HG02973 (cell line): ENCODE results near the gene PTPN21.

ENCODE experiments used
- ATAC-seq: cut with Tn5 transposase; IDR thresholded peaks from one replicate; pipeline ENCODE4 v1.9.1; 2021; ENCODE audit warnings: moderate library complexity; ENCODE audit not compliant: unreplicated experiment

The PTPN21 gene

DNA sequence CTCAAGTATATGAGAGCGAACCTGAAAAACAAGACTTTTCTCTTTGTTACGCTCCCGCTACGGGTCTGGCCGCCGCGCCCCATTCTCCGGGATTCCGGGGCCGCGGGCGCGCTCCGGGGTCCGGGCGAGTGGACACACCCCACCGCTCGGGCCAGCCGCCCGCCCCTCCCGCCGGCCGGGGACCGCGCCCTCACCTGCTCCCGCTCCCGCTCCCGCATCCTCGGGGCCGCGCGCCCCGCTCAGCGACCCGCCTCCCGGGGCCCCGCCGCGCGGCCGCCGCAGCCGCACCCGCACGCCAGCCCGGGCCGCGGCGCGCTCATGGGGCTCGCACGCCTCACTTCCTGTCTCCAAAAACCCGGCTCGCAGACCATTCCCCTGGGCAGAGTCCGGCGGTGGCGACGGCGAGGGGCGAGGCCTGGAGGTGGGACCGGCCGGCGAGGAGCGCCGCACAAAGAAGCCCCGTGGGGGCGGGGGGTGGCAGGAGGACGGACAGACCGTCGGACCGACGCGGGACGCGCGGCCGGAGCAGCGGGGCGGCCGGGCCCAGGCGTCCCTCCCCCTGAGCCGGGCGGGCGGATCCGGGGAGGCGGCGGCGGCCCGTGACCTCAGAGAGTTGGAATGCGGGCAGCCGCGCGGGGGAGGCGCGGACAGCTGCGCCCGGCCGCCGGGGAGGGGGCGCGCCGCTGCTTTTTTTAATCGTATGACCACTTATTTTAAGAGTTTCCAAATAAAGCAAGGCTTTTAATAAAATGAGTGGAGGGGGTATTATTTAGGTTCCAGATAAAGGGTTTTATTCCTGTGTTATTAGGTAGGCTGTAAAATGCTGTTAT is at the start of gene PTPN21:
Gene PTPN21 (minus strand): TSS at position 551 of the 830 bp plus-strand sequence. CDS start 4,590 bp downstream, outside the sequence.
- peak; percentile 46 for ATAC-seq

DNA sequence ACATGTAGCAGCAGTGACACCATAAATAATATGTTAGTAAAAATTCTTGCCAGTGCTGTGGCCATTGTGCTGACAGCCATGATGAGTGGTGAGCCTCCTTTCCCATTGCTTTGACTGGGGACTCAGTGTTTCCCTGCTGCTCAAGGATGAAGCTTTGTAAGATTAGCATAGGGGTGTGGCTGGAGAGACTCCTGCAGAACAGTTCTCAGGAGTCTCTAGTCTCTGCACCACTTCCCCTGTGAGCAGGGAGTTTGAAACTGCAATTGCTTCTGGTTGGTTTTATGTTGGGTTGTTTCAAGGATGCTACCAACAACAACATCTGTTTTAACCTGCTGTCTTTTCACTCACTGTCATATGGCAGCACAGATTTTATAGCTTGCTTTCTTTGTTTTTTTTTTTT is 49.4 kb upstream of the PTPN21 start:
- no peak for ATAC-seq

DNA sequence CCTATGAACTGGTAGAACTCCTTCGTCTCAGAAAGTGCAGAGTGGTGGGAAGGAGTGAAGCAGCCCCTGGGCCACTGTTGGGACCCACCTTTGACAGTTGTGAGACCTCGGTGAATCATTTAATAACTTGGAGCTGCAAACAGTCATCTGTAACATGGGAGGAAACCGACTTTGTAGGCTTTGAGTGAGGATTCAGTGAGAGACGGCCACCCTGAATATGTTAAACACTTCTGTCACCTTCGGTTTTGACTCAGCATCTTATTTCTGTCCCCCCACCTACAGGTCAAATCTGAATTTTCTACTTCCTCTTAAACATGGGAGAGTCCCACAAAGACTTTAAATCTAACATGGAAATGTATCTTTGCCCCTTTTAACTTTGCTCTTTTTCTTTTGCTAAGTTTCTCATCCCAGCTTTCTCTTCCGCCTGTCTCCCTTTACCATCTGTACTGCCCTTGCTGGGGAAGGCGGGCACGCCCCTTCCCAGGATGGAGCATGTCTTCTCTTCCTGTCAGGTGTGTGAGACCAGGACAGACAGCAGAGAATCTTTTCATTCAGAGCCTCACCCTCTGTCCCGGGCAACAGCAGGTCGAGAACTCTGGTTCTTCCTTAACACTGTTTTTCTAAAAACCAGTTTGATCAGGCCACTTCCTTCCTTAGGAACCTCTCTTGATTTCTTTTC is 45.1 kb upstream of the PTPN21 start:
- ATAC-seq, result peak; percentile 97

DNA sequence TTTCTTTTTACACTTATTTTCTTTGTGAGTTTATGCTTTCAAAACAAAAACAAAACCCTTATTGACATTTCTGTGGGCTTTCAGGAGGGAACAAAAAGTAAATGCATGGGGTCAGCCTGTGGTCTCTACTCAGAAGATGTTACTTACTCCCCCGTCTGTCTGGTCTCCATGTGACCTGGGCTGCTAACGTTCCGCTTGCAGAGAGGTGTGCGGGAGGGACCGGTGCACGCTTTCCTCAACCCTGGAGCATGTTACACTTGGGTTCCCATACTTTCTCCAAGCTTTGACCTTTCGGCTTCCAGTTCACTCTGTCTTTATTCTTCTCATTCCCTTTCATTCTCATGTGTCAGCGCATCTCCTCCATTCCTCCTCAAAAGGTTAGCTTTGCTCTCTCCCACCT is 44.5 kb upstream of the PTPN21 start:
- ATAC-seq, result peak; percentile 36

DNA sequence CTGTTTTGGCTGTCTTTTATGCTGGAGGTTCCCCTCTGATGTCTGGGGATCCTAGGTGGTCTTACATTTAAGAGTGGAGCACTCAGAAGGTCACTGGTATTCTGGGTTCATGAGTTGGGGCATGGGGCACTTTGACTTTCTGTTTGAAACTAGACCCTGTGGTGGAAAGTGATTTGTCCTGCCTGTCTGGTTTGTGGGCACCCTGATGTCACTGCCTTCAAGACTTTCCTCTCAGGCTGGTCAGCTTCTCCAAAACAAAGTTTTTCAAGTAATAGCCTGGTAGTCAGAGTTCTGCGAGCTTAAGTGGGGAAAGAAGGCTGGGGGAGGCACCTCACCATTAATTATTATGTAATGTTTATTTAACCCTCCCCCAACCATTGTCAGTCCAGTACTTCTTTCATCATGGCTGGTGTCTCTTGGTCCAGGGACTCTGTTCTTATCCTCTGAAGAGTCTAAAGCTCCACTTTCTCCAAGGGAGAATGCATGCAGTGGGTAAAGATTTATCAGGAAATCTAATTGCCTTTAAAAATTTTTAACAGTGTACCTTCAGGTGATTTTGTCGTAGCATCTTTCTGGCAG is 43.4 kb upstream of the PTPN21 start:
- no peak for ATAC-seq

DNA sequence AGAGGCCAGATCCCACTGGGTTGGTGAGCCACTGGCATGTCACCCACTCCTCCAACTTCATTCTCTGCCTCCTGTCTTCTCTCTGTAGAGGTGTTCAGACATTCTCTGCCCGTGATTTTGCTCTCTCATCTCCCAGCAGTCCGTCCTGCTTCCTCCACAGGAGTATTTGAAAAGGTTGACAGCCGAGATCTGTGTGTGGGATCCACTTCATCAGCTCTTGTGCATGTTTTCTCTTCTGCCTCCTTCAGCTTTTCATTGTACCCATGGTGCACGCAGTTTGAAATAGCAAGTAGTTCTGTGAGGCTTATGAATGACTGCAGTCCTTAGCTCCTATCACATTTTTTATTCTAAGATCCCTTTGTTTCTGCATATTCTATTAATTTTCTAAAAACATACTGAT is 42.8 kb upstream of the PTPN21 start:
- no peak for ATAC-seq

DNA sequence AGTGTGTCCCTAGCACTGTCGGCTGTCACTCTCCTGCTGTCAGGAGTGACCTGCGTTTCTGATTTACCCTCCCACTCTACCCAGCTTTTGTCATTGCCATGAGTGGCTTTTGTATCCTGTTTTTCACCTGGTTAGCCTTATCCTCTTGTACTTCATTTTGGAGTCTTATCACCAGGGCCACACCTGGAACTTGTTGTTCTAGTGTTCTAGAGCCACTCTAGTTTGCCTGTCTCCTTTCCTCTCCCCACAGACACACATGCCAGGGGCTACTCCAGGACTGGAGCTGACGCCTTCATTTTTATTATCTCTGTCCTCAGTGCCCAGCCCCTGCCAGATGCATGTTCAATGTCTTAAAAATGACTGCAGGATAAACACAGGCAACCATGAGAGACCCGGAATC is 42.2 kb upstream of the PTPN21 start:
- no peak for ATAC-seq

DNA sequence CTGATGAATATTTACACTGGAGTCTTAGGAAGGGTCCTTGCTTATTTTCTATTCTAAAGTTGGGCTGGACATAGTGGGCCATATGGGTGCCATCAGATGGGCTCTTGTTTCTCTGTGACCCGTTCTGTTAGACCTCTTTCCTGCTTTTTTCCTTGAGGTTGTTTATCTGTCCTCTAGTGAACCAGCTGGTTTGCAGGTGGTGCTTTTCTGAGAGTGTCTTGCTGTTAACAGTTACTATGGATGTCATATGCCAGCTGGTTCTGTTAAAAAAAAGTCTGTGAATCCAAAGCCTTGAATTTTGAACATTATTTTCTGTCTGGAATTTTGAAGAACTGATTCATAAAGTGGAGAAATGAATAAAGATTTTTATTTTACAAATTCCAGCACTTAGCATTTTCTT is 37.2 kb upstream of the PTPN21 start:
- ATAC-seq, result no peak

DNA sequence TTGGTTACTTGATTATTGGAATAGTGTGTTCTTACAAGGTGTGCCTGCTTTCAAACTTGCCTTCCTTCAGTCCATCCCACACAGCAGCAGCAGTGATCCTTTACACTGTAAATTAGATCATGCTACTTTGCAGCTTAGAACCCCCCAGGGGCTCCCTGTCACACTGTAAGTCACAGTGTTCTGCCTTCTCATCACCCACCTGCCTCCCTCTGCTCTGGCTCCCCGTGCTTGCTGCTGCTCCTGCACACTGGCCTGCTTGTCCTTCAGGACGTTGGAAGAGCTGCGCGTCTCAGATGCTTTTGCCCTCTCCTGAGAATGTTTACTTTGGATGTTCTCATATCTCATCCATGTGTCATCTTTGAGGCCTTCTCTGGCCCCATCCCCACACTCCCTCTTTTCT is 35.4 kb upstream of the PTPN21 start:
- ATAC-seq, result no peak

DNA sequence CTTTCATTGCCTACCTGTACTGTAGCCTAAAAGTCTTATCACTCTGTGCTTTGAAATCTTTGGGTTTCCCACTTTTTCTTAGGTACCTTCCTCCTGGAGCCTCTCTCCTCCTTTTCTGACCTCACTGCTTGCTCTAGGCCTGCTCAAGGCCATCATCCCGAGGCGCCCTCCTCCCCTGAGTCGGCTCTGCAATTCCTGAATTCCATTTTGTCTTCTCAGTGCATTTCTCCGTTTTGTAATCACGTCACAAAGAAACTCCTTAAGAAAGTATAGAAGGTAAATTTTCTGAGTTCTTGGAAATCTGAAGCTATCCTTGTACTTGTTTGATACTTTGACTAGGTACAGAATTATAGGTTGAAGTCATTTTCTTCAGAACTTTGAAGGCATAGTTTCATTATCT is 33.3 kb upstream of the PTPN21 start:
- ATAC-seq, result no peak

DNA sequence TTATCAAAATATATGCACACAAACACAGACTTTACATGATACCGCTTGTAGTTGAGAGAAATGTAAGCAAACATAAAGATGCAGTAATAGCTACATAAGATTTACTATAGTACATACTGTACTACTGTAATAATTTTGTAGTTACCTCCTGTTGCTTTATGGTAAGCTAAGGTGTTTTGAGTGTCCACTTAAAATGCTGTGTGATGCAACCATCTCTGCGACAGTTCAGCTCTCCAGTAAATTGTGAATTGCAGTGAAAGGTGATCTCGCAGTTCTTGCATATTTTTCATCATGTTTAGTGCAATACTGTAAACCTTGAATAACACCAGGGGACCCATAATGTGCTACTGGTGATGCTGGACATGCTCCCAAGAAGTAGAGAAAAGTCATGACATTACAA is 29.6 kb upstream of the PTPN21 start:
- ATAC-seq, result no peak

DNA sequence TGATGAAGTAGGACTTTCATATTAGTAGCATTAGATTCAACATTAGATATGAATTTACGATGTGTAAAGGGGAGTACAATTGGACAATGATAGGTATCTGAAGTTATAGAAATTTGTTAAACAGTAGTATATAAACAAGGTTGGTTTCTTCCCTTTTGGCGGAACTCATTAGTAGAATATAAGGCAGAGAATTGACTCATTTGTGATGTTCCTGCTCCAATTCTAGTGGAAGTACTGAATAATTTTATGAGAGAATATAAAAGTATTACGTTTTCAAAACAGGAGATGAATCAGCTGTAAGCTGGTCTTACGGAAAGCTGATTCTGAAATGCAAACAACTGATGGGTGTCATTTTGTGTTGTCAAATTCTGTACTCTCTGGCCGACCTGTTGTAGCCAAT is 21.4 kb upstream of the PTPN21 start:
- no peak for ATAC-seq

DNA sequence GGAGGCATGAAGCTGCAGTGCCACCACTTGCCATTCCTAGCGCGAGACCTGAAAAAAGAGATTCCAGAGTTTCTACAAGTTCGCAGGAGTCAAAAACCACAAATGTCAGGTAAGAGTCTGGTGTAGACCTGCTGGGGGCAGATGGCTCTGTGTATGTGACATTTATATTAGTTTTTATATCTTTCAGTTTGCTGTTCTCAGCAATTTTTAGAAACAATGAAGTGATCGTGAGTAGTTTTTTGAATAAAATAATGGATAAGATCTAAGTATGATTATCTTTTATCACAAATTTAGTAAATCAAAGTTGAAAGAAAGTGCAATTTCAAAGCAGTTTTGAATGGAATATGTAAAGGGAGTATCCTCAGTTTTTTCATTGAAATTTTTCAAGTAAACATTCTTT is 17.3 kb upstream of the PTPN21 start:
- ATAC-seq, result no peak

DNA sequence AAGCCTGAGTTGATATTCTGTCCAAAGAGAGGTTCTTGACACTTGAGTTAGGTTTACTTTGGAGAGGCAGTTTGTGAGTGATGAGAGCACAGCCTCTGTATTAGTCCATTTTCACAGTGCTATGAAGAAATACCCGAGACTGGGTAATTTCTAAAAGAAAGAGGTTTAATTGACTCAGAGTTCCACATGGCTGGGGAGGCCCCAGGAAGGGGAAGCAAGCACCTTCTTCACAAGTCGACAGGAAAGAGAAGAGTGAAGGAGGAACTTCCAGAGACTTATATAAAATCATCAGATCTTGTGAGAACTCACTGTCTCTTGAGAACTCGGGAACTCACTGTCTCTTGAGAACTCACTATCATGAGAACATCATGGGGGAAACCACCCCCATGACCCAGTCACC is 13.4 kb upstream of the PTPN21 start:
- ATAC-seq, result no peak

DNA sequence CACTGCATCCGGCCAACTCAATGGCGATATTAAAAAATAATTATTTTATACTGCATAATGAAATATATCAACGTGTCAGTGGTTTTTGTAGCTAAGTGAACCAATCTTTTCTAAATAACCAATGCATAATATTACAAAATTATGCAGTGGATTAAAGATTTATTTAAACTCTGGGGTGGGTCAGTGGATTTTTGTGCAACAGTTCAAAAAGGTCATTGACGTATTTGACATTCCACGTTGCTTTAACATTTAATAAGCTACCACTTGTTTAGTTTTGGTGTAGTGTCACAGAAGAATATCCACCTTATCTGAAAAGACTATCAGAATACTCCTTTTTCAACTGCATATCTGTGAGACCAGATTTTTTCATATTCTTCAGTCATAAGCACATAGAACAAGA is 10.6 kb upstream of the PTPN21 start:
- no peak for ATAC-seq

DNA sequence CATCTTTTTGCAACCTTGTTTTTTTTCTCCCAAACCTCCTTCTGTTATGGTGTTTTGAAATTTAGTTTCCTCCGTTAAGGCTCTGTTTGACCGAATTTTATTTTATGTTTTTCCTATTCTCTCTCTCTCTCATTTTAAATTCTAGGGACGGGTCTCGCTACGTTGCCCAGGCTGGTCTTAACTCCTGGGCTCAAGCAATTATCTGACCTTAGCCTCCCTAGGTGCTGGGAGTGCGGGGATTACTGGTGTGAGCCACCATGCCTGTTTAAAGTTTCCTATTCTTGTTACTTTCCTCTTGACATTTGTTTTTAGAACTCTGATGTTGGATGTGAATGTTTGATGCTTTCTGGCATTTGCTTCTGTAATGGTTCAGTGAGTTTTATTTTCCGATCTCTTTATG is 9.0 kb upstream of the PTPN21 start:
- no peak for ATAC-seq

DNA sequence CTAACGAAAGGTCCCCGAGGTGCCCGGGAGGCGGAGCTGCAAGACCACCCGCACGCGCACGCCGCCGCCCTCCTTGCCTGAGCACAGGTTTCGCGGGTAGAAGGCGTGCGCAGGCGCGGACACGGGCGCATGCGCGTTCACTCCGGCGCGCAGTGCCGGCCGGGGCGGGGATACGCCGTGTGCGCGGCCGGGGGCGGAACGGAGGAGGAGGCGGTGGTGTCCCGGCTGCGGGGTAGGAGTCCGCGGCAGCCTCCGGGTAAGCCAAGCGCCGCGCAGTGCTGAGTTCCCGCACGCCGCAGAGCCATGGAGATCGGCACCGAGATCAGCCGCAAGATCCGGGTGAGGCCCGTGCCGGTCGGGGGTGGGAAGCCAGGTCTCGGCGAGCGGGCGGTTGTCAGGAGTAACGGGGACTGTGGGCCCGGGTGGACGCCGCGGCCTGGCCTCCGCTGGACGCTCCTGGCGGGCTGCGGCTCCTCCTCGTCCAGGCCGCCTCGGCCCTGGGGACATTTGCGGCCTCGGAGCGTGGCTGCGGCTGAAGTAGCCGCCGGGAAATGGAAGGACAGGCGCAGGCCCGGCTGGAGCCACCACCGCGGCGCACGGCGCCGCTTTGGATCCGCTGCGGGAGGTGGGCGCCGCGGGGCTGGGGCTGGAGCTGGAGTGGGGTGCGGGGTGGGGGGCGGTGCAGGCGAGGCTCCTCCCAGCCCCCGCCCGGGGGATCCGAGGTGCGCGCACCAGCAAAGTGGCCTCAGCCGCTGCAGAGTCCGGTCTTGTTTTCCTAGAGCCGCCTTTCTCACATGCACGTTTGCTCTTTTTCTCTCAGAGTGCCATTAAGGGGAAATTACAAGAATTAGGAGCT is 8.3 kb upstream of the PTPN21 start, which contains the start of gene ZC3H14:
Gene ZC3H14 (plus strand): TSS at position 207 of the 856 bp plus-strand sequence. CDS start 97 bp downstream, at position 304.
- peak; percentile 94 for ATAC-seq

DNA sequence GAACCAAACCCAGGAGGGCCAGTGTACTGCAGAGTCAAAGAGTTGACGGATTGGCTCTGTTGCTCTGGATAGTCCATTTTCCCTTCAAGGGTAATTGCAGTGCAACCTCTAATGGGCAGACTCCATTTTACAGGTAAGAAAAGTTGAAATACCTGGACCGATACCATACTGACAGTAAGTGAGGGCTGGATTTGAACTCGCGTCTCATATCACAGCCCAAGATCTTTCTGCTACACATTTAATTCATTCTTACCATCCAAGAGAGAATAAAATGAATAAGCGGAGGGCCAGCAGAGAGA is 7.7 kb upstream of the PTPN21 start:
- ATAC-seq, result no peak

DNA sequence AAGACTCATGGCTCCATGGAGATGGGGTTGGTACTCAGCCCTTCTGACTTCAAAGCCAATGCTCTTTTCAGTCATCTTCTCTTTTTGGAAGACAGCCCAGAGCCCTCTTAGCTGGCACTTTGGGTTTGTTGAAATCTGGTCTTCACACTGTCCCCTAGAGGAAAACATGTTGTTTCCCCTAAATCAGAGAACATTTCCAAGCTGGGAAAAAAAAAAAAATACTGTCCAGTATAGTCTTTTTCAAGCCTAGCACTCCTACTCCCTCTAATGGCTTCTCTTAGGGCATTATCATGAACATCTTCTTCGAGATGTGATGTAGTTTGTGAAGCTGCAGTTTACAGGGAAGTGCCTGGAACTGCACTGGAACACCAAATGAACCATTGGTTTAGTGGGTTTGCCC is 5.0 kb upstream of the PTPN21 start:
- ATAC-seq, result no peak

DNA sequence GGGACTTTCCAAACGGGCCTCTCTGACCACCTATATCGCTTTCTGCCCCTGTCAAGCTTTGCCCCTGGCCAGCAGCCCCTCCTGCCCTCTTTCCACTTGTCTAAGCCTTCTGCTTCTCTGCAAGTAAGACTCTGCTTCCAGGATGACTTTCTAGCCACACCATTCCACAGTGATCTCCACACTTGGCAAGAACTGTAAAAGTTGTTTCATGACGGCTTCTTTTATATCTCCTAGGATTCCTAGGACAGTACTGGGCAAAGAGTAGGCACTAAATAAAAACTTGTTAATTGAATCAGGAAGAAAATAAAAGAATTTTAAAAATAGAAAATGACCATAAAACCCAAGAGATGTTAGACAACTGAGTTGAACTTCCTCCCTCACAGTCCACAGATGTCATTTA is 1.8 kb upstream of the PTPN21 start:
- no peak for ATAC-seq

DNA sequence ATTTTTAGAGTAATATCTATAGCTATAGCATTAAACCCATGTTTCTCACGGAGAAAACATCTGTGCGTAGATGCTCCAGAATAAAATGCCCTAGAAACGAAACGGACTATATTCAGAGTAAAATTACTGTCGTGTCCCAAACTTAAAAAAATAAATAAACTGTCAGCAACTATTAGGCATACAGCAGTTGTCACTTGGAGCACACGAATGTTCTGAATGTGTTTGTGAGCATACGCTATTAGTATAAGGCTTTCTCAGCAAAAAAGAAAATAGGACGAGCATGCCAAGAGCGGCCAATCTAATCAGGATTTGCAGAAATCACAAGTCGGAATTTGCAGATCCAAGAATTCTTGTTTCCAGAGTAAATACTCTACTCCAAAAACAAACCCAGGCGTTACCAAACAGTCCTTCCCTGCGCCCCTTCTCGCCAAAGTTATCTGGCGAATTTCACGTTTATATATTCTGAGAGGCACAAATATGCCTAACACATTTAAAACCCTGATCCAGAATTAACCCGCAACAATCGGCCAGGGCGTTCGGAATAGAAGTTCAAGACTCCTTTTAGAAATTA is 836 bp downstream of the PTPN21 start:
- no peak for ATAC-seq
